HG02840 (cell line): ENCODE results near the gene UBE2D3.
"Not testable (repeated sequence)": the region's sequence is repeated elsewhere in the genome, so short reads cannot be mapped to it uniquely, and the experiment has no call there.

Source experiments
- ATAC-seq: cut with Tn5 transposase; IDR thresholded peaks from one replicate; pipeline ENCODE4 v1.9.1; 2021; ENCODE audit warnings: mild to moderate bottlenecking, moderate library complexity, moderate number of reproducible peaks; ENCODE audit not compliant: unreplicated experiment, low FRiP score

The UBE2D3 gene

DNA sequence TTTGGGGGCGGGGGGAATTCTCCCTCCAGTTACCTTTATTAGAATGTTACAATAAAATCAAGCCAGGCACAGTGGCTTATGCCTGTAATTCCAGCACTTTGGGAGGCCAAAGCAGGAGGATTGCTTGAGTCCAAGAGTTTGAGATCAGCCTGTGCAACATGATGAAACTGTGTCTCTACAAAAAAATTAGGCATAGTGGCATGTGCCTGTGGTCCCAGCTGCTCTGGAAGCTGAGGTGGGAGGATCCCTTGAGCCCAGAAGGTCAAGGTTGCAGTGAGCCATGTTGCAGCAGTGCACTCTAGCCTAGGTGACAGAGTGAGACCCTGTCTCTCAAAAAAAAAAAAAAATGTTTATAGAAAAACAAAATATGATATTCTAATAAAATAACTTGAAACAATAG, 5.3 kb upstream of the UBE2D3 start:
- no peak for ATAC-seq

DNA sequence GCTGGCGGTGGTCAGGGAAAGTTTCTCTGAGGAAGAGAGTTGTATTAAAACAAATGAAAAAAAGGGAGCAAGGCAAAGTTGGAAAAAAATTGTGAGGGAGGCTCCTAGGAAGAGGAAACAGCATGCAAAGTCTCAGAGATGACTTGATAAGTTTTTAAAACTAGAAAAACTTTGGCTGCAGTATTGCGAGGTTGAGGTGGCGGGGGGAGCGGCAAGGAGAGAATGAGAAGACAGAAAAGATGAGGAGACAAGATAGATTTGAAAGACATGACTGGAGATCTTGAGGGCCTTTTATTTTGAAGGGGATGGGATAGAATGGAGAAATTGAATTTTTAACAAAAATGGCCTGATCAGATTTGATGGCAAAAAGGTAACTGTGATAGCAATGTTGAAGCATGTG, 4.8 kb upstream of the UBE2D3 start:
- ATAC-seq, result no peak

DNA sequence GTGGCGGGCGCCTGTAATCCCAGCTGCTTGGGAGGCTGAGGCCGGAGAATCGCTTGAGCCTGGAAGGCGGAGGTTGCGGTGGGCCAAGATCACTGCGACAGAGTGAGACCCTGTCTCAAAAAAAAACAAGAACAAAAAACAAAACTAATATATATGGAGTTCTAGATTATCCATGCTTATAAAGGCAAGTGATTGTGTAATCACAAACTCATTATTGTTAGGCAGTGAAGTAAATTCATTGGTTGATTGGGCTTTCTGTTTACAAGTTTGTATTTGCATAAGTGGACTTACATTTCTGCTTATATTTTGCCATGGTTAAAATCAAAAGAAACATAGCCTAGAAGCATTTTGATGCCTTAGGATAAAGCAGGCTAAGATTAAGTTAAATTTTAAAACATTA, 2.5 kb upstream of the UBE2D3 start:
- no peak for ATAC-seq

DNA sequence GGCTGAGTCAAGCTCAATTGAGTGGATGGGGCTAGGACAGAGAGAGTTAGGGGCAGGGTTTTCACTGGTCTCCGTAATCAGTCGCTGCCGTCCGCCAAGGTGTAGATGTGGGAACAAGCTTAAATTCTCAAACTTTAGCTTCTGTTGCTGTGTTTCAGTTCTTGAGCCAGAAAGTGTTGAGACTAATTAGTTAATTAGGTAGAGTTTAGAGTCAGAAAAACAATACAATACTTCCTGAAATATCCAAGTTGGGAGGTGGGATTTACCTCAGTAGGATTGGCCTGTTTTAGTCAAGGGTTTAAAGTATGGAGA, 1.1 kb upstream of the UBE2D3 start:
- ATAC-seq, result no peak

DNA sequence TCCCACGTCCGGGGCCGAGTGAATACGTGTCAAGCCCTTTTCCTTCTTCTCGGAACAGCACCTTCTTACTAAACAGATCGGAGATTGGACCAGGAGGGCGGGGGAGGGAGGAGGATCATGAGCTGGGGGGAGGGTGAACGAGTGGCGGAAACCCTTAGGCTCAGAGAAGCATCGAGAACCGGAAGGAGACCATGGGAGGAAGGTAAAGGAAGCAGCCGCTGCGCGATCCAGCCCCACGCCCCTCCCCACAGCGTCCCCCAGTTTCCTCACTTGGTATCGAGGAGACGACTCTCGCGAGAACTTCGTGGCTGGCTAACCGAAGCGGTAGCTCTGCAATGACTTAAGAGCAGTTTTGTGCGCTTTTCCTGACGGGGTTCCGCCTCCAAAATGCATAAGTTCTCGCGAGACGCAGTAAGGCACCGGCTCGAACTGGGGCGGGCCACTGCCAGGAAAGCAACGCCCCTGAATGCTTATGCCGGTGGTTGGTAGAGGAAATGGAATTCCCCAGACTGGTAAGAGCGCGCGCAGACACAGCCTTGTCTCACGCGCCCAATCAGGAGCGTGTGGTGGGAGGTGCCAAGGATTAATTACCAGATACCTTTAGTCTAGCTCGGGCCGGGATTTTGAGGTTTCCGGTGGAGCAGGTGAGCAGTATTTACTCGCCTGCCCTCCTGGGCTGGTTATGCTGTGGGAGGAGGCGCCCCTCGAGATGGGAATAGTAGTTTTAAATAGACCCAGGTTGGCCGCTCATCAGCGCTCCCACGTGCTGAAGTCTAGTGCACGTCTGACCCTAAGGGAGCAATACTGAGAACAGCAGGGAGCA, 534 bp upstream of the UBE2D3 start:
- peak; percentile 87 for ATAC-seq

DNA sequence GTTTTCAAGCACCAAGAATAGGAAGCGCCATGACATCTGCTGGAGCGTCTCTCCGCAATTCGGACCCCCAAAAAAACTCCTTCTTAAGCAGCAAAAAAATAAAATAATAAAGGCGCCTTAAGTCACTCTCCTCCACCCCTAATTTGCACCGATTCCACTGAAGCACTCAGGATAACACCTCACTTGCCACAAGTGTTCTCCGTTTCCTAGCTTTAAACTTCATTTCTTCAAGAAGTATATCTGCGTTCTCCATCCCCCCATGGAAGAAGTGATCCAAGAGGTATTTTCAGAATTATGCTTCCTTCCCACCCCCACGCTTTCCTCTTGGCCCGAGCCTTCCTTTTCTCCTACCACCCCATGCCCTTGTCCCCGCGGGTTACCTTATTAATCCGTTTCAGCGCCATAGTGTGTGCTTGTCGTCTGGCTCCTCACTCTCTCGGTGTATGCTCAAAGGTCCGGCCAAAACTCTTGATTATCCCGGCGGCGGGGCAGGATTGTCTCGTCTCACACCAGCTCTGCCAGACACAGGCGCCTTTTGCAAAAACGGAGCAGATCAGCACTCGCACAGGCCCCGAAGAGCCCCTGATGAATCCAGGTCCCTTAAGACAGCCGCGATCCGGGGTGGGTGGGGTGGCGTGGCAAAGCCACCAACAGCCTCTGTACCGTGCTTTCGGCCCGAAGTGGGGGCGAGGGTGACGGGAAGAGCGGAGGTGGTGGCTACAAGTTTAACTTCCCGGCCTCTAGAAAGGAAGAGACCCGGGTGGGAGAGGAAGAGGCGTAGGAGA, 1.1 kb downstream of the UBE2D3 start:
- peak; percentile 0 for ATAC-seq

DNA sequence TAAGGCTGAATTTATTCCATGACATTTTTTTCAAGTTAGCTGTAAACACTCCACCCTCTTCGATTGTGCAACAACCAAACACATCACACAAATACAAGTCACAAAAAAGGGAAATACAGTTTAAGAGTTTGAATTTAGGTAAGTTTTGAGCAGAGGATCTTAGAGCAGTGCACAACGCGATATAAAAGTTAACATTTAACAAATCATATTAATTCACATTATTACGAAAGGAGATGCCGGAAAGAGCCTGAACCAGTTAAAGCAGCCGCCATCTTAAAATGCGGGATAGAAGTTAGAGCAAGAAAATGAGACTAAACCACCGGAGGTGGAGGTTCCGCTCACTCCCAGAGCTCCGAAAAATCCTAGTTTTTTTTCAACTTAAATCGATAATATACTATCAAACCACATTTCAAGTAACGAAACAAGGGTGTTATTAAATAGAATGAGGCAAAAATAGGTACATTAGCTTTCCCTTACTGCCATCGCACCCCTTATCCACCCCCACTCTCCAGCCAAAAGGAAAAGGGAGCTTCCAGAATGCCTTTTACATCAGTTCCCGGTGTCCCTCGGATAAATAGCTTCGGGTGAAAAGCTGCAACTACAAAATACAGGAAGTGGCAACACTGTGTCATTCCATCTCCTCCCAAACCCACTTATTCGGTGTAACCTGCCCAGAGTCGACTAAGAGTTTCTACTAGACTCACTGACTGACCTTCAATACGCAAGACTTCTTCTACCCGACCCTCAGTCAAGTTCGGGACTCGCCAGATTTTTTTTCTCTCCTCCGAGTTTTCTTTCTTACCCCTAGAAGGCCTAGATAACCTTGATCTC, 1.9 kb downstream of the UBE2D3 start:
- no peak for ATAC-seq

DNA sequence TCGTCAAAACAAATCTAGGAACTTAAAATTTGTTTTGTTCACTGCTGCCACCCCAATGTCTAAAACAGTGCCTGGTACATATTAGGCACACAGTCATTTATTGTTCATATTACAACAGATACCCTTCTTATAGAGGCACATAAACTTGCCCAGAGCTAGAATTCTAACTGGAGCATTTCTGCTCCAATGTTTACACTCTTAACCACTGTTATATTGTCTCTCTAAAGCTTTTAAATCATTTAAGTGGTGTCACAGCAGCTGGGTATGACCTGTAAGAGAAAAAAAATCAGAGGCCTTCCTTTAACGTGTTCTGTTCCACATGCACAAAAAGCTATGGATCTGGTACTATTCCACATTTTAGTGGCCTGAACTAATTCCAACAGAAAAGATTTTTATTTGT, 3.0 kb downstream of the UBE2D3 start:
- no peak for ATAC-seq

DNA sequence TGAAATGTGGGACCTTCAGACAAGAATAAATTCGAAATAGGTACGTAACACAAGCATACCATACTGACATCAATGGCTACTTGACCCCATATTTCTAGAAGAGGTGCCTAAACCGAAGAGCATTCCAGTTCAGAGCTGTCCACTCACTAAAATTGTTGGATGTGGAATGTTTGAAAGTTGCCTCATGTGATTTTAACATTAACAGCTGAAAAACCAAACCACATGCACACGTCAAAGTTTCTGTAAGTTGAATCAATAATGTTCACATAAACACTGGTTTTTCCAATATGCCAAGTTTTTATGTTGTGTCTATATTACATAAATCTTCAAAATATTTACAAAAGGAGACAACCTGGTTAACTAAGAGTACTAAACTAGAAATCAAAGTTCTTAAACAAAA, 3.5 kb downstream of the UBE2D3 start:
- no peak for ATAC-seq

DNA sequence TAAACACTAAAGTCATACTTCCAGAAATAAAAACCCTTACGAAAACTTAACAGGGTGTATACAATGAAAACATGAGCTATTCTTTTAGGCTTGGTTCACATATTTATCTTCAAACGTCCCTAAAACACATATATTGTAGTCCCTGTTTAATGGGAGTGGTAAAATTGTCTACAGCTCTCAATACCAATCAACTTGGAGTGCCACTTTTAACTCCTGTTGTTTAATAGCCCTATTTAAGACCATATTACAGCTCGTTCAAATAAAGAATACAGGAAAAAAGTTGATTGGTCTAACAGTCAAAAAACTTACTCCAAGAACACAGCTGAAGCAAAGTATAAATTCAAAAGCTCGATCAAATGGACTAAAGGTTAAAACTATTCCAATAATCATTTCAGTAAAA, 3.9 kb downstream of the UBE2D3 start:
- no peak for ATAC-seq

DNA sequence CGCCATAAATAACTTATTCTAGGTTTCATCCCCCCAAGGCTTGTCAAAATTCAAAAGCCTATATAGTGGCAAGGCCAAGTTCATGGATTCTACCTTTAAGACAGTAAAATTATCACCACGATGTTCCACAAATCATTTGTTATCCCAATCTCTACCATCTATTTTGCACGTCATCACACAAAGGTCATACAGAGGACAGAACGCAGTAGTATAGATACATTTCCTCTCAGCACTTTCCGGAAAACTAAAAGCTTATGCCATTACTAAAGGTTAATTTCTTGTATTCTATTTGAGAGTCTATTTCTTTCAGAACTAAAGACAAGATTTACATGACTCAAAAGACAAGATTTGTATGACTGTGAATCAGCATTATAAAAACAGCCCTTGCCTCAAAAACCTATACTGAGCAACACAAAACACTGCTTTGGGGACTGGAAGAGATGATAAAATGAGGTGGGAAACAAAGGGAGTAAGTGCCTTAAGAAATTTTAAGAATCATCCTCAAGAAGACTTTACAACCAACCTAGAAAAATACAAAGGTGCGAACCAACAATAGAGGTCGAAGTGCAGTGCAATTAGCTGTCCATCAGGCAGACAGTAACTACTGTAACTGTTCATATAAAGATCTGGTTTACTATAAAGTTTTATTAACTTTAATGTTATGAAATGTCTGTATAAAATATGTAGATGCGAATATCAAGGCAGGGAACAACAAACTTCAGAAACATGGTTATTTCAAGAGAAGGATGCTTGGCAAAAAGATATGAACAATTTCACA, 7.6 kb downstream of the UBE2D3 start:
- ATAC-seq, result no peak

DNA sequence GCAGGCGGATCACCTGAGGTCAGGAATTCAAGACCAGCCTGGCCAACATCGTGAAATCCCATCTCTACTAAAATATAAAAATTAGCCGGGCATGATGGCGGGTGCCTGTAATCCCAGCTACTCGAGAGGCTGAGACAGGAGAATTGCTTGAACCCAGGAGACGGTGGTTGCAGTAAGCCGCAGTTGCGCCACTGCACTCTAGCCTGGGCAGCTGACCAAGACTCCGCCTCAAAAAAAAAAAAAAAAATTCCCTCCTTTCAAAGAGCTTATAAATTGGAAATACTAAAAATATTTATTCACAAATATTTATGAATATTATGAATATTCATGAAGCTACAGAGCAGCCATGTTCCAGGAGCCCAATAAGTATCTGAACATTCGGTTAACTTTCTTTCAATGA, 8.3 kb downstream of the UBE2D3 start:
- ATAC-seq, result not testable (repeated sequence)

DNA sequence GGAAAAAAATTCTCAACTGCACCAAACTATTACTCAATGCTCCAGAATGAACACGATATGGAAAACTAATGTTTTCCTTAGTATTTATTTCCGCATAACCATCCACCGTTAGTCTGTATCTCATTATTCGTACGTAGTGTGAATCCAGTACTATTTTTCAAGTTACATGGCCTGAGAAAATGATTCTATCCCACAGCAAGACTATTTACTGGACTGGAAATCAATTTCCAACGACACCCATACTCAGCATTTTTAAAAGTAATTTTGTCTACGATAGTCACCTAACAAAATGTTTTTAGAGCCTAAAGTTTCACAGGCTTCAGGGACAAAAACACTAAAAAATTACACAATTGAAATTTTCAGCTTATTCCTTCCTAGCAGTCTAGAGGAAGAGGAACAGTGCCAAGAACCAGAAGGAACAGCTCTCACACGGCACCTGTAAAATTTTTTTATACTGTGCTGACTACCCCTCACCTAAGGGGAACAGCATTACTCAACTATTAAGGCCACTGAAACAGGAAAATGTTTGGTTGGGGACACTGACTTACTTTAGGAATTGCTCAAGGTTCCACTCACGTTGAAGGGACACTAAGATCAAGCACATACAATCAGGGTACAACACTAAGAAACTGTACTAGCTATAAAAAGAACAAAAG, 9.6 kb downstream of the UBE2D3 start:
- ATAC-seq, result no peak

DNA sequence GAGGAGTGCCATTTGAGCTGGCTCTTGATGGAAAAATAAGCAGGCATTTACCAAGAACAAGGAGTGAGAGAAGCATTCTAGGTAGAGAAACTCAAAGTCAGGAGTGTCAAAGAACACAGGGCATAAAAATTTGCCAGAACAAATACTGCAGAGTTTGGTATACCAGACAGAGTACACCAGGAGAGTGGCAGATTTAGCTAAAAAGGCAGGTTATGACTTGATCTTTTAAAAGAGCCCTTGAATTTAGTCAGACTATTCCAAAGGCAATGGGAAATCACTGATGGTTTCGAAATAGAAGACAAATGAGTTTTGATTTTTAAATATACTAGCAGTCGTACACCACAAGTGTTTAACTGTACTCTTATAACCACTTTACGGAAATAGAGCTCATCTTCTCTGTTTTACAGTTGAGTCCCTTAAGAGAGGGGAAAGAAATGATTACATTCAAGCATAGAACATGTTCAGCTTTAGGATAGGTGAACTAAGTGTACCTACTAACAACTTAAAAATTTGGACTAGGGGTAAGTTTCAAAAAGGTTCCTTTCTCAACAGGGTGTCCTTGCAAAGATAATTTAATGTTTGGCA, 10.2 kb downstream of the UBE2D3 start:
- ATAC-seq, result no peak

DNA sequence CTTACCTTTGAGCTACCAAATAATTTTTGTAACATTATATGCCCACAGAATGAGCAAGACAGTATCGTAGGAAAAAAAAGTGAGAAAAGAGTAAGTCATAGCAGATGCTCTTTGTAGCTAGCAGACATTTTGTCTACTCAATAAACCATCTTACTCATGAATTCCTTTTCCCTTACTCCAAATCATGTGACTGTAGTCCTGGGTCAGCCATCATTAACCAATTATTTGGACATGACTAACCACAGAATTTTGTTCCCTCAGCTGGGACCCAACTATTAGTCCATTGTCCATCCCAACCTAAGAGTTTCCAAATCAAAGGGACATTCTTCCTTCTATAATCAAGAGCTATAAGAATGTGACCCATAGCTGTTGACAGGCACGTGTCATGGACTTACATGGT, 11.4 kb downstream of the UBE2D3 start:
- ATAC-seq, result no peak

DNA sequence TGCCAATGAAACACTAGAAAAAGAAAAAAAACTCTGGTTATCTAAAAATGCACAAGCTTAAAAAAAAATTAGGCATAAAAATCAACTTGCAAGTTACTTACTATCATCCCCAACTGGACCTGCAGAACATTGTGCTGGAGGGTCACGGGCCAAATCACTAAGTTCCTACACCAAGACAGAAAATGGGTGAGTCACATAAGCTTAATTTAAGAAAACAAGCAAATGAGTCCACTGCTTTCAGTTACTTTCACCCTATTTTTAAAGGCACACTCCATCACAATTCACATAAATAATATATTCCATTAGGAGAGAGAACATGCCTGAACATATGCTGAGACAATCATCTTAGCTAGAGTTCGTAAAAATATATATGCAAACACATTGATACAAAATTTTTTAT, 17.7 kb downstream of the UBE2D3 start:
- no peak for ATAC-seq

DNA sequence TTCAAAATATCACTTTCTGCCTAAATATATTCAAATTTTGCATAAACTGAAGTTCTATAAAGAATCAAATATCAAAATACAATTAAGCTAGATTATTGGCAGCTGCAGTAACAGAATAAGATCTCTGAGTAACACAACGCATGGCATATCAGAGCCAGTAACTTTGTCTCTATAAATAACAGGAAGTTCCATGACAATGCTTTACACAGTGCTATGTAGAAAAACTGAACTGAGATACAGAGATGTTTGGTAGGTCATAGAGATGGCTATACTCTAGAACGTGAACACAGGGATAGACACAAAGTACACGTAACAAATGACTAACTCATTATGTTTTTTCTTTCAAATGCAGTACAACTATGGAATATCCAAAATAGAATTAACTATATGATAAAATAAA, 18.2 kb downstream of the UBE2D3 start:
- no peak for ATAC-seq

DNA sequence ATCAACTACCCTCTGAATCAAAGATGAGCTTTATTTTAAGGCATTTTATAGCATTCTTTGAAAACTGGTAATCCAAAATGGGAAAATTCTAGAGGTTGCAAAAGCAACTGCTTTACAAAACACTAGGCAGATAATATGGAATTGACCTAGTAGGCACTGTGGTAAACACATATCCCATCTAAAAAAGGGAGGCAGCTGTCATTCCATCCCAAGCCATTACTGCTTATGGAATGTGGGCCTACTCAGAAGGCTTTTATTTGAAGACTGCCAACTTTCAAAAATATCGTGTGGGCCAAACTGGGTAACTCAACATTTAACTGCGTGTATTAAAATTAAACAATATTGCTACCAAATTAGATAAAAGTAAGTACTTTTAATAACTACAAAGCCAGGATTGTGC, 19.3 kb downstream of the UBE2D3 start:
- ATAC-seq, result no peak

DNA sequence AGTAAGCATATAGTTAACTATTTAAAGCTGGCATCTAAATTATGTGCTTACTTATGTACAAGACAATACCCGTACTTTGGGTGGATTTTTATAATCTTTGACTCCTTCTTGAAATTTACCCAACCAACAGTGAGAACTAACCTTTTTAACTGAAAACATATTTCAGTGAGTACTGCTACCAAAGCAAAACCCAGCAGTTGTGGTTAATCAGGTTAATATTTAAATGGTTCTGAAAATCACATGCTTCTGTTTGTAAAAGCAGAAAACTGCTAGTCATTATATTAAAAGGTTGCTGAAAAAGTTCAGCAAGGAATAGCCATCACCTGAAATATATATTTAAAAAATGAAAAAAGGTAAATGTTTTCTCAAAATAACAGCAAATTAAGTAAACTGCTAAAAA, 20.0 kb downstream of the UBE2D3 start:
- no peak for ATAC-seq

DNA sequence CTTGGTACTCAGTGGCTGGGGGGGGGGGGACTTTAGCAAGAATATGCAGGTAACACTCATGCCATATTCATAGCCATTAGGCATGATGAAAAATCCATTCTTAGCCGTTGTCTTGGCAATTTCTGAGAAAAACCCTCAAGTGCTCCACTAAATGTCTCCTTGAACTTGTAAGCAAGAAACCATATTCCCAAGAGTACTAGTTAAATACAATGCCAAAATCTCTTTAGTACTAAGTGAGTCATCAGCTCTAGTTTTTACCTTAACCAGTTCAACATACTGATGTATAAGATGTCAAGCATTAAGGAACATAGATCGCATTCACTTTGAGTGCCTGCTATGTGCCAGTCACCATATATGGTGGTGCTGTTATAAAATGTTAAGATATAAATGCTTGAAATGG, 27.5 kb downstream of the UBE2D3 start:
- no peak for ATAC-seq
